G401.6 (cell line): ENCODE measurements around the gene CD83.

Experiments
- FAIRE-seq: peaks from 2 replicates; lab custom pipeline; 2012; peaks lifted over from hg19 to GRCh38; lab: Jason Lieb, UNC

Gene CD83

DNA sequence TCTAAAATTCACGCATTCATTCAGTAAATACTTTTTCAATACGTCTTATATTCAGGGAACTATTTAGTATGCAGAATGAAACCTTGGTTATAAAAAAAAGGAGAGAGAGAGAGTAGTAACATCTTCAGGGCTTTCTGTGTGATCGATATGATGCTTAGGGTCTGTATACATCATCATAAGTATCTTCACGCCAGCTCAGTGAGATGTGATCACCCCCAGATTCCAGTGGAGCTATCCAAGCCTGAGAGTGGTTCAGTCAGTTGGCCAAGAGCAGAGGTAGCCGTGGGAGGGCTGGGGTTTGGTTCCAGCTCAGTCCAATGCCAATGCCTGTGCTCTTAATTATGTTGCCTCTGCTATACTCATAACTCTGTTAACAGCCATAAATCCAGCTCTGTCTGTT, 8.6 kb downstream of the CD83 start:
- no peak for FAIRE-seq

DNA sequence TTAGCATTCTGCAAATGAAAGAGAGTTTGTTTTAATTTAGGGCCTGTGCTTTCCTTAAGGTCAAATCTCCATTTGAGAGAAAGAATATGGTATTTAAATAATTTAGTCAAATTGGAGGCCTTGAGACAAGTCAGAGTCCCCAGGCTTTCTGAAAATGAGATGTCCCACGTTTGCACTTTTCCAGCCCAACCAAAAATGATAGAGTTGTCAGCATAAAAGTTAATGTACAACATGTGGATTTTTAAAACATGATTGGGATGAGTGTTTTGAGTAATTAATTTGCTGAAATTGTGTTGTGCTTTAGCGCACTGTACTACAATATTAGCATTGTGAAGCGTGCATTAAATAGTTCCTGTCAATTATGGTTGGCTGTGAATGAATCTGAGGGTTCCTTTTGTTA, 10.0 kb downstream of the CD83 start:
- FAIRE-seq: no peak

DNA sequence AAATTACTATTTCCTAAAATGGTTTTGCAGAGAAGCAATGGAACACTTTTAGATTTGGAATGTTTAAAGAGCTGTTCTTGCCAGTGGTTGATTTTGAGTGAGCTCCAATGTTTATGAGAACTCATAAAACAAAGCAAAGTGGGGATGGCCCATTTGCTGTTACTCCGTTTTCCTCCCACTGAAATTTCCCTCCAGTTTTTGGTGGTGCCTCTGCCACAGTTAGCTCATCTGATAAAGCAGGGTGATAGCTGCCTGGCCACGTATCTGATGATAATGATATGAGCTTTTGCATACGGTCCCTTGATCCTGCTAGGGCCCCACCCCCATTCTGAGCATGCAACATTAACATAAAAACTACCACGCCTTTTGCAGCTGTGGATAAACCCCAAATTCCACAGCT, 10.4 kb downstream of the CD83 start:
- FAIRE-seq: no peak

DNA sequence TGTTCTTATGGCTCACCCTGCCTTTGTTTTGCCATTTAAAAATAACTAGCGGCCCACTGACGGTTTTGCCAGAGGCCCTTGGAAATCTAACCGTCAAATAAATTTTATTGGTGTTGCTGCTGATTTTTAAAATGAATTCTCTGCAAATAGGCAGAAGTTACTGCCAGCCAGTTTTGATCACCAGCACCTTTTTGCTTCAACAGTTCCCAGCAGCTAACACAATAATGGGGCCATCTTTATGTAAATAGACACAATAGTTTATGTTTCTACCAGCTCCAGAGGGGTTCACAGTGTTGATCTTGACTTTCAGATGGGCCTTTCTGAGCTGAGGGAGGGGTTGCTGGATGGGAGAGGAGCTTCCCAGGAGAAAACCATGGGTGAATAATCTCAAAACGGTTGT, 11.2 kb downstream of the CD83 start:
- FAIRE-seq: no peak

DNA sequence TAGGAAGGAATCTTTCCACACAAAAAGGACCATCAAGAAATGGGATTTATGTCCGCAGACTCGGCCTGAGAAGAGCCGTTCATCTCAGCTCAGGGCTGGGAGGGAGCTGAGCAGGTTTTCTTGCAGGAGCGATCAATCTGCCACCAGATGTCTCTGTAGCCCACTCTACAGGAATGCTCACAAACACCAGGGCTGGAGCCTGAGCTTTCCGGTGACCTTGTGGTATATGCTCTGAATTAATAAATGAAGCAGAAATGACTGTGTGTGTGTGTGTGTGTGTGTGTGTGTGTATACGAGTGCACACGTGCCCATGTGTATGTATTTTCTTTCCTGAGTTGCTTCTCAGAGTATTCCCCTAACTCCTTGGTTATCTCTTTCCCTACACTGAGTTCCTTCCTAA, 12.0 kb downstream of the CD83 start:
- no peak for FAIRE-seq

DNA sequence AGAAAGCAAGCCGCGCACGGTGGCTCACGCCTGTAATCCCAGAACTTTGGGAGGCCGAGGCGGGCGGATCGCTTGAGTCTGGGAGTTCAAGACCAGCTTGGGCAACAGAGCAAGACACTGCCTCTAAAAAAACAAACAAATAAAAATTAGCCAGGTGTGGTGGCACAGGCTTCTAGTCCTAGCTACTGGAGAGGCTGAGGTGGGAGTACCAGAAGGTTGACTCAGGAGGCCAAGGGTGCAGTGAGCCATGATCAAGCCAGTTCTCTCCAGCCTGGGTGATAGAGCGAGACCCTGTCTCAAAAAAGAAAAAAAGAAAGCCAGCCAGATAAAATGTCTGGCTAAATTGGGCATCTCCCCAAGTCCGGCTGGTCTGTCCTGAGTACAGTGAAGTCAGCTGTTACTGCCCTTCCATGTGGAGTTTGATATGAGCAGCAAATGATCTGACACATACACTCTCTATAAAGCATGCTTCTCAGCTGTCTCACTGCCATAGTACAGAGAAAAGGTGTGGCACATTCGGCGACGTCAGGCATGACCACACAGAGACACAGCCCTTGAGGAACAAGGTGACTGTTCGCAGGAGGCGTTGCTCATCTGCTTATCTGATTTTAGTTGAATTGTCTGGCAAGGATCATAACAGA, 13.0 kb downstream of the CD83 start:
- FAIRE-seq: no peak

DNA sequence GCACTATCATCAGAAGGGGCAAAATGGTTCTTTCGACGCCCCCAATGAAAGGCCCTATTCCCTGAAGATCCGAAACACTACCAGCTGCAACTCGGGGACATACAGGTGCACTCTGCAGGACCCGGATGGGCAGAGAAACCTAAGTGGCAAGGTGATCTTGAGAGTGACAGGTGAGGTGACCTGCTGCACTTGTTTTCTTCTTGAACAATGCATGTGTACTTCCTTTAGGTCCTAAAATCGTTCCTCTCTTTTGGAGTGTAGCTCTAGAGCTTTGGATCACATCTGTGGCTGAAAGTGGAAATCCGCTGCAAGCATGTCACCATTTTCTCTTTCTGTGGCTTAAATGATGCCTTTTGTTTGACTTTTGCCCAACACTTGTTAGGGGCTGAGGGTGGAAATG, 14.0 kb downstream of the CD83 start:
- FAIRE-seq: no peak

DNA sequence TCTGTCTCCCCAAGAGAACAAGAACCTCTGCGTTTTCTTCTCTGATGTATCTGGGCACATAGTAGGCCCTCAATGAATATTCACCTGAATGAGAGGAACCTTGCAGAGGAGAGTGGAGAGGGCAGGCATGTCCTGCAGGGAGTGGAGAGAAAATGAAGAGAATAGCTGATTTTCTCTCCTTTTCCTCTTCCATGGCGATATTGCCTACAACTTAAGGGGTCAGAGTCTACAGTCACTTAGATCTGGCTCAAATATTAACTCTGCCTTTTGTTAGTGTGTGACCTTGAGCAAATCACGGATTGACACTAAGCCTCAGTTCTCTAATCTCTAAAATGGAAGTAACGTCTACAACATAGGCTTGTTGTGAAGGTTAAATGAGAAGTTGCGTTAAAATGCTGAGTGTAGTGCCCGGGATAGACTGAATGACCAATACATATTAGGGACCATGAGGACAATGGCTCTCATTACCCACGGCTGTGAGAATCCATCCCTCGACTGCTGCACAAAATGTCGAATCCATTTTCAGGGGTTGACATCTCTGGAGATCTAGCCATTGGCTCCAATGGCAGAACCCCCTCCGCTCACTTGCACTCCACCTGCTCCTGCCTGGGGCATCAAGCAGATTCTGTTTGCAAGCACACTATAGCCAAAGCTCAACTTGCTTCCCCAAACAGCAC, 14.8 kb downstream of the CD83 start:
- FAIRE-seq: no peak

DNA sequence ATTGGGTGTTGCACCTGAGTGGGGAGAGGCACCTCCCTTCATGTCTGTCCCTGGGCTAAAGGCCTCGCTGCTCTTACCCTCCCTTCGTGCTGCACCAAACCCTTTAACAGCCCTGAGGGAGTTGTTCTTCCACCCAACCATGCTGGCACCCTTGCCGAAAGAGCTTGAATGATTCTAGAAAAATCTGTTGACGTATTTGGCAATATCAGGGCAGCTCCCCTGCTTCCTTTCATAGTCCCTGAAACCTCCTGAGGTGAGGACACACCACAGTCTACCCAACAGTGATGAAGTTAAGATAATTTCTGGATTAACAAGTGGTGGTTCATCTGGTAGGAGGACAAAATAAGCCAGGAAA, 15.3 kb downstream of the CD83 start:
- no peak for FAIRE-seq

DNA sequence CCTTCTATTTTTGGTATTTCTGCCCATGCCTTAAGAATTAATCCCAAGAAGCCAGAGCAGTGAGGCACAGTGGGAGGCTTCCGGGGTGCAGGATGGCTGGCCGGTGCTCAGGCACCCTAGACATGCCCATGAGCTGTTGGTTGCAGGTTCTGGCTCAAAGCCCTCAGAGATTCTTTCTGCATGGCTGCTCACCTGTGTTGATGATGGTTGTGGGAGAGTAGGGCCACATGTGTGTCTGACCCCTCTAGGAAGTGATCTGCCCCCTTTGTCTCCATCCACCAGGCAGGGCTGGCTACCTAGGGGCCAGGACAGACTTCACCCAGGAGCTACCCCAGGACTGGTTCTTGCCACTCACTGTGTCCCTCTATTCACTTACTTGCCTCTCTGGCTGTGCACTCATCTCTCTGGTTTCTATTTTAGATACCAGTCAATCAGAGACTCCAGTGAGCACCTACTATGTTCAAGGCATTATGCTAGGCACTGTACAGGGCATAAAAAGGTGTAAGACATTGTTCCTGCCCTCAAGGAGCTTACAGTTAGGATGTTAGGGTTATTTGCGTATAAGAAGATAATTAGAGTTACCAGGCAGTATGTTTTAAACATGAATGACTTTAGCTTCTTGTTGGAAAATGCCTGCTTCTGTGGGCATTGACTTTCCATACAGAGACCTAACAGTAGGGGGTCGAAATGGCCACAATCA, 16.8 kb downstream of the CD83 start:
- FAIRE-seq: no peak

DNA sequence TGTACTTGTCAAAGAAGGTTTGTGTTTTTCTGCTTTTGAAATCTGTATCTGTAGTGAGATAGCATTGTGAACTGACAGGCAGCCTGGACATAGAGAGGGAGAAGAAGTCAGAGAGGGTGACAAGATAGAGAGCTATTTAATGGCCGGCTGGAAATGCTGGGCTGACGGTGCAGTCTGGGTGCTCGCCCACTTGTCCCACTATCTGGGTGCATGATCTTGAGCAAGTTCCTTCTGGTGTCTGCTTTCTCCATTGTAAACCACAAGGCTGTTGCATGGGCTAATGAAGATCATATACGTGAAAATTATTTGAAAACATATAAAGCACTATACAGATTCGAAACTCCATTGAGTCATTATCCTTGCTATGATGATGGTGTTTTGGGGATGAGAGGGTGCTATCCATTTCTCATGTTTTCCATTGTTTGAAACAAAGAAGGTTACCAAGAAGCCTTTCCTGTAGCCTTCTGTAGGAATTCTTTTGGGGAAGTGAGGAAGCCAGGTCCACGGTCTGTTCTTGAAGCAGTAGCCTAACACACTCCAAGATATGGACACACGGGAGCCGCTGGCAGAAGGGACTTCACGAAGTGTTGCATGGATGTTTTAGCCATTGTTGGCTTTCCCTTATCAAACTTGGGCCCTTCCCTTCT, 18.4 kb downstream of the CD83 start:
- no peak for FAIRE-seq

DNA sequence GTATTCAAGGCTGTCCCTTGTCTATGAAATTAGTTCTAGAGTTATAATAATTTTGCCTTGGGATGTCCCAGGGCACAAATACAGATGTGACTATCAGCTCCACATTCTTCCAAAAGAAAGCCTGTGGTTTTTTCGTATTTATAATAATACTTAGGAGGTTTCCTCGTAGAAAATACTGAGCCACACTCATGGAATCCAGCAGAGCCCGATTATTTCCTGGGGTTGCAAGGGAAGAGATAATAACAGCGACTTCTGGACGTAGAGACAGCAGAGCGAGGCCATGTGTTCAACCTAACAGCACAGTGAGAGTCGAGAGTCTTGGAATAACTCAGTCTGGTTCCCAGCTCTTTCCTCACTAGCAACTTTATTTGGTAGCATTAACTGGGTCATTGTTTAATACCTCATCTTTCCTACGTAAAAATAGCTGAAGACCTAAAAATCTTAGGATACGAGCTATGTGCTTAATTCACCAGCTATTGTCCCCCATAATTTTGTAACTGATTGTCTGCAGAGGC, 21.2 kb downstream of the CD83 start:
- no peak for FAIRE-seq

DNA sequence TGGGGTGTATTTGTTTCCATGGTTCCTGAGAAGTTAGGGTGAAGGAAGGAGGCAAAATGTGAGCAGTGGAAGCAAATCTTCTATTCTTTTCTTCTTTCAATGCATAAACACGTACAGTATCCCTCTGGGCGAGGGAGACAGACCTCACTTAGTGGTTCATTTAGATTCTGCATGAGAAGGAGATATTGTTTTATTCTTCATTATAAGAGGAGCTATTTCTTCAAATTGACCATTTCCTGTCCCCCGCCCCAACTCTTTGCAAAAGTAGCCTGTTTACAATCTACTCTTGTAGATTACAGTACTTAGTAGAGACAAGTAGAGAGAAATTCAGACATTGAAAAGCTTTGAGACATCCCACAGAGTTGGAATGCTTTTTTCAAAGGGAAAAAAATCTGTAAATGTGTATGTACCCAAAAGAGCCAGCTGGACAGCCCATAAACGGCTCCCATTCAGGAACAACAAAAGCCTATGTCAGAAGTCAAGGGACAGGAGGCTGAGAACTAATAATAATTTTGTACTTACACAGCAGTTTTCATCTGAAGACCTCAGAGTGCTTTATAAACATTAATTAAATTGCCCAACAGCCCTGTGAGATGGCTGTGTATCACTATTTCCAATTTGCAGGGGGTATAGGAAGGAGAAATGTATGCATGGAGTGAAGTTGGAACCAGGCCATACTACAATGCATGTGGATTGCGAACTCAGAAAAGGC, 23.9 kb downstream of the CD83 start:
- FAIRE-seq: no peak

DNA sequence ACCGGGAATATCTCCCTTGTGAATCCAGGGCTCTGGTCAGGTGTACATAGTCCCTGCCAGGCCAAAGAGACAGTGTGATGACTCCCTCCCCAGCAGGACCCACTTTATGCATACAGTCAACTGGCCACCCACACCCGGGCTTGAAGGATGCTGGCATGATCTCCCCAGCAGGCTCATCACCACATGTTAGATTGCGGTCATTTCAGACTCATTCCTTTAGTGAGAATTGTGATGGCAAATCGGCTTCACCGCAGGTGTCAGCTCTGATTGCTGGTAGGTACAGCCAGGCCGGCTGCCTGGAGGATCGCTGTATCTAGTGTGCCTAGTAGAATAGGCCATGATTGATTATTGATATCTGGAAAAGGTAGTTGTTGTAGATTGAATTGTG, 24.5 kb downstream of the CD83 start:
- FAIRE-seq: no peak

DNA sequence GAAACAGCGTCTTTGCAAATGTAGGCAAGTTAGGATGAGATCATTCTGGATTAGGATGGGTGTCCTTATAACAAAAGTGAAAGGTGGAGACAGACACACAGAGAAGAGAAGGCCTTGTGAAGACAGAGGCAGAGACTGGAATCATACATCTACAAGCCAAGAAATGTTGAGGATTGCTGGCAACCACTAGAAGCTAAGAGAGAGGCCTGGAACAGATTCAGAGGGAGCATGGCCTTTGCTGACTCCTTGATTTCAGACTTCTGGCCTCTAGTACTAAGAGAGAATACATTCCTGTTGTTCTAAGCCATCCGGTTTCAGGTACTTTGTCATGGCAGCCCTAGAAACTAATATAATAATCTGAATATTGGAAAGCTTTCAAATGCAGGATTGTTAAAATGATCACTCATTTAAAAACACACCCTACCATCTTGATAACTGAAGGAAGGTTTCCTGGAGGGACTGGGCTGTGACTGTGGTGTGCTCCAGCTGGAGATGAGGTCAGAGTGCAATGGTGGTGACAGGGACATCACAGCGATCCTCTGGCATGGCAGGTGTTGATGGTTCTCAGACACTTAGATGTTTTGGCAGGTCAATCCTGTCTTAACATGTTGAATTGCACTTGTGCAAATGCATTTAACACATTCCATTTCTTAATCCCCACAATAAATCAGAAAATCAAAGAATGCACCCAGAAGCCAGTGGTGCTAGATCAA, 25.1 kb downstream of the CD83 start:
- FAIRE-seq: no peak

DNA sequence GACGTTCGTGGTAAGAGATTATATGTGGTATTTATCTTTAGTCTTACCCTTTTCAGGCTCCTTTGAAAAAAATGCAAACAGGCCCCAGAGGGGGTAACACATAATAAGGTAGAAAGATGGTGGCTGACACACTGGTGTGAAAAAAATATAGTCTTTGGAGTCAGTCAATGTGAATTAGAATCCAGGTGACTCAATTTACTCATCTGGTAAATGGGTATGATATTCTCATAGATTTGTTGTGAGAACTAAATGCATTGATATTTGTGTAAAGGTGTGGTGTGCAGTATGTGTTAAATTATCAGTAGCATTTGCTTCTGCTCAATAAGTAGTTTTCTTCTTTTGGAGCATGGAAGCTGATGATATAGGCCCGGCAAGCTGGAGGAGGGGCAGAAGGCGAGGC, 25.7 kb downstream of the CD83 start:
- FAIRE-seq: no peak

DNA sequence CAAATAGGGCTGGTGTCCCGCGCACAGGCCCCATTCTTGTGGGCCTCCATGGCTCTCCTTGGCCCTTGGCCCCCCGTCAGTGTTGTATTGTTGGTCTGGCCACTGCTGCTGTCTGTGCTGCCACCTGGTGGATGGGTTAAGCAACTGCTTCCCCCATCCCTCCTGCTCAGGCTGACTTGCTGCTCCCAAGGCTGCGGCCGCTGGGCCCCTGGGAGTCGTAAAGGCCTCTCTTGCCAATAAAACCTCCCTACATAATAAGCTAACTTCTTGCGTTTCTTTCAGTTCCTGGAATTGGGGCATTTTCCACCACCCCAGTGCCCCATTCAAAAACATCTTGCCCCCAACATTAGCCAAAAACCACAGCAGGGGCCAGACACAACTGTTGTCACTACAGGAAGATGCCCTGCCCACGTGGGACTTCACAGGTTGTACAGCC, 27.1 kb downstream of the CD83 start:
- FAIRE-seq: no peak

DNA sequence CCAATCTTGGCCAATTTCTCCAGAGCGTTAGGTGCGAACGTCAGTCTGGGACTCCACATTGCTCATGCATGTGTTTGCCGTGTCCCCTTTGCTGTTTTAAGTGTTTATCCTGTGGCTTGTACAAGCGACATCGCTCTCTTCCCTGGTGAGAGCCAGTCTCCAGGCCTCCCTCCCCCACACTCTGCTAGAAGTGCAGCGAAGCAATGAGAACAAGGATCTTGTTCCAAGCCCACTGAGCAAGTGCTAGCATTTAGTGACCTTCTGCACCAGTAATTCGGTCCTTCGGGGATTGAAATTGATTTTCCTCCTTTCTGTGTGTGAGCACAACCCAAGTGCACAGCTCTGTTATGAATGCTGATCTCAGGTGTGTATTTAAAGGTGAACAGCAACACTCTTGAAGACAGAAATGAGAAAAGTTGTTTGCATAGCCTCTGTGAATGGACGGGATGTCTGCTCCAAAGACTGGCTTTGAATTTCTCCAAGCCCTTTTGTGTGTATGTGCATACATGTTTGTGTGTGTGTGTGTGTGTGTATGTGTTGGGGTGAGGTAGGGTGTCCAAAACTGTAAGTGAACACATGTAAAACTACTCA, 29.0 kb downstream of the CD83 start:
- FAIRE-seq: no peak

DNA sequence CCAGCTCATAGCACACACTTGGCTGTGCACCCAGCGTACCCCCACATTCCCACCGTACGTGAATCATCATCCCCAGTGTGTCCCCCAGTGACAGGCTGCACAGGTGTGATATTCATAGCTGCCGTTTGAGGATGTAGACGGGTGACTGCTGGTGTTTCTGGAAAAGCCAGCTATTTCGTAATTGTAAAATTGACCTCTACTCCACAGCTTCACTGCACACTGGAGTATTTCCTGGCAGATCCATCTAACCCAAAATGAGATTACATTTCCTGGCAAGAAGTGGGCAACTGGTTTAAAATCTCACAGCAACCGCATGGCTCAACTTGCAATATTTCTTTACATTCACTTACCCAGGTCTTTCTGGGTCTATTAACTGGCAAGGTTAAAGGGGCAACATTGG, 30.3 kb downstream of the CD83 start:
- no peak for FAIRE-seq

DNA sequence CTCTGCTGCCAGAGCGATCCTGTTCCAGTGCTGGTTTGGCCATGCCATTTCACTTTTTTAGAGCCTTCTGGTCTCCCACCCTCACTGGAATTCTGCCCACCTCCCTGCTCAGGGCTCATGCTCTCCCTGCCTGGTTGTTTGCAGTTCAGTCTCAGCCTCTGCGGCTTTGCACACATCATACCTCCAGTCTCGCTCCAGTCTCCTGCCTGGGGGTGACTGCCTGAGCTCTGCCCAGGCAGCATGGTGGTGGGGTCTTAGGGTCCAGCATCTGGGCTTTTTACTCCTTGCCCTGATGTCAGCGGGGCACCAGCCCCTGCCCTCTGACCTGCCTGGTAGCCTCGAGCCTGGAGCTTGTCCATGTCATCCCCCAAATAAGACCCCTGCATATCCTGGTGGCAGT, 30.9 kb downstream of the CD83 start:
- no peak for FAIRE-seq

DNA sequence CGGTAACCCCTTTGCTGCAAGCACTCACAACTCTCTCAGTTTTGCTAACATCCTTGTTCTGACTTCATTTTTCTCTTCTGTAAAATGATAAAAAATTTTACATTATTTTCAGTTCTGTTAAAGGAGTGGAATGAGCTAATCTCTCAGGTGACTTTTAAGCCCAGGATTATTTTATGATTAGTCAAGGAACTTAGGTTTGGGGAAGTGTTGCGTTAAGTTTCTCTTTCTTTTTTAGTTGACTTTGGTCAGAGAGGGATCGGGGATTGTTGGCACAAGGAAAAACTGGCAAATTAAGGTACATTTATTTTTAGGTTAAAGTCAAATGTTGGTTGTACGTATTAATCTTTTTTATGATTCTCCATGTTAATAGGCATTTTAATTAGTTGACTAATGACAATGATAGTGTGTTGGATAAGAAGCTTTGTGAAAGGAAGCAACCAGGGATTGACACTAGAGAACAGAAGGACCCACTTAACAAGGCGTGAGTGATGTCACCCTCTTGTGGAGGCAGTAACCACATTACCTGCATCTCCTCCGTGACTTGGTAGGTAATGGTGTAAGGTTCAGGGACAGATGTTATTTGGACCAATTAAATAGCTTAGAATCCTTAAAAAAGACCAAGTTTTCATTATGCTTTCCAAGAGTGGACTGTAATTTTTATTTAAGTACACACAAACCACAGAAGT, 31.6 kb downstream of the CD83 start:
- FAIRE-seq: no peak
